Gastrocnemius medialis (tissue), 4 donors: ENCODE data around the gene CEP83. TPM values are rescaled to one million over a fixed set of nuclear protein-coding genes. Genes with fewer than 3 reads are reported as not detected.

ENCODE experiments used
- ATAC-seq, 2 donors: fragments of 150-250 bp; one replicate each; pipeline ENCODE4 v1.9.1; 2016
- DNase-seq, 2 donors: peaks; one replicate each; pipeline ENCODE4 v3.0.0-alpha.2; 2019
- H3K27ac ChIP-seq, 4 donors: fragments of 200-600 bp; sonication (generic); 1 replicate in 1 of 4; 2 replicates in 3 of 4; pipeline ENCODE4 v1.5.1; 2016 to 2018; ENCODE audit warnings: mild to moderate bottlenecking in 2 of 4, moderate library complexity in 1 of 4
- H3K27me3 ChIP-seq, 3 donors: fragments of 200-600 bp; sonication (generic) in 2 of 3; 1 replicate in 1 of 3; 2 replicates in 2 of 3; pipeline versions ENCODE4 v1.5.1 to v1.6.0; 2016 to 2019; ENCODE audit warnings: mild to moderate bottlenecking in 1 of 3, moderate library complexity in 1 of 3
- H3K36me3 ChIP-seq, 2 donors: fragments of 200-600 bp; sonication (generic) in 1 of 2; one replicate each; pipeline ENCODE4 v1.5.1; 2017 to 2018
- H3K4me1 ChIP-seq, 2 donors: fragments of 200-600 bp; sonication (generic) in 1 of 2; one replicate each; pipeline ENCODE4 v1.5.1; 2016 to 2017; ENCODE audit warnings: mild to moderate bottlenecking in 2 of 2
- H3K4me3 ChIP-seq, 4 donors: fragments of 200-600 bp; sonication (generic) in 3 of 4; 1 replicate in 1 of 4; 2 replicates in 3 of 4; pipeline ENCODE4 v1.5.1; 2016 to 2019; ENCODE audit warnings: mild to moderate bottlenecking in 2 of 4
- H3K9me3 ChIP-seq, 3 donors: fragments of 200-600 bp; sonication (generic) in 2 of 3; 1 replicate in 1 of 3; 2 replicates in 2 of 3; pipeline ENCODE4 v1.5.1; 2016 to 2019
- CTCF ChIP-seq, 5 experiments: fragments of 450-650 bp in 3 of 5; fragments of 200-600 bp in 2 of 5; sonication (generic) in 2 of 5; IDR thresholded peaks in 4 of 5; conservative IDR thresholded peaks in 1 of 5; 1 replicate in 4 of 5; 2 replicates in 1 of 5; pipeline ENCODE4 v1.5.1; 2016 to 2019; ENCODE audit warnings: antibody characterized with exemption in 5 of 5, mild to moderate bottlenecking in 3 of 5, moderate library complexity in 3 of 5
- POLR2A ChIP-seq, 2 donors: fragments of 450-650 bp; IDR thresholded peaks; one replicate each; pipeline ENCODE4 v1.6.1; 2017; ENCODE audit warnings: antibody characterized with exemption in 2 of 2, mild to moderate bottlenecking in 2 of 2, moderate library complexity in 2 of 2
- in situ Hi-C, 4 donors: fragments of 200-750 bp; cut with MboI; loops; one replicate each; pipeline versions ENCODE4 v1.15.0 to v1.8.0; 2017; ENCODE audit warnings: low sequenced_read_pairs in 4 of 4
- intact Hi-C: fragments of 100-400 bp; cut with DNase I; formaldehyde crosslinking; loops from one replicate; pipeline ENCODE4 v1.15.1; 2023; ENCODE audit warnings: low total_unique reads
- total RNA-seq, 4 donors: library from RNA; depleted of rRNA; stranded (reverse); fragments of >200 nt; gene quantifications; one replicate each; pipeline versions ENCODE4 v1.1.0 to v1.2.3, GENCODE V29; 2016

The CEP83 gene
- total RNA-seq, 4 donors from 2014 or later = 3.5 to 19.5 (median 11.2) TPM

- Histone ChIP-seq H3K36me3 (no peaks in the 10 kb centered on the region), H3K4me3 (peak overlapping the region; percentile 59 to 65 (median 62)), H3K27ac (peak overlapping the region; percentile 79 to 88 (median 80)), H3K9me3 (no peaks in the 10 kb centered on the region), H3K4me1 (peaks cover 25 to 48% of the 10 kb centered on the region in 2 donors), H3K27me3 (no peaks in the 10 kb centered on the region)
- in situ Hi-C loops = no loop called here
- no peak for DNase-seq
- intact Hi-C loops = loop anchor here (5.0 kb wide), 1 partner anchor 196 kb away; the partner anchor contains the start of gene CEP83
- TF ChIP-seq POLR2A (IDR thresholded peaks at IDR 0.05) = no peak
- no peak for TF ChIP-seq CTCF (IDR thresholded peaks at IDR 0.05 in 4 of 5, conservative IDR thresholded peaks at IDR 0.05 in 1 of 5)
- no peak for ATAC-seq
Measured at GRCh38 chr12:94261786-94262185, 197.9 kb downstream of the CEP83 start.

- TF ChIP-seq POLR2A (IDR thresholded peaks at IDR 0.05) = no peak
- Histone ChIP-seq H3K4me1 (peaks cover 28 to 43% of the 10 kb centered on the region in 2 donors), H3K27ac (peak overlapping the region; percentile 79 to 88 (median 80)), H3K9me3 (no peaks in the 10 kb centered on the region), H3K27me3 (no peaks in the 10 kb centered on the region), H3K4me3 (no peak overlapping the region), H3K36me3 (no peaks in the 10 kb centered on the region)
- DNase-seq (no peak), ATAC-seq (no peak)
- in situ Hi-C loops = no loop called here
- intact Hi-C loops = loop anchor here (5.0 kb wide), 1 partner anchor 196 kb away; the partner anchor contains the start of gene CEP83
Measured at GRCh38 chr12:94261119-94261518, 198.5 kb downstream of the CEP83 start.

GRCh38 chr12:94260717-94261116, 198.9 kb downstream of the CEP83 start:
- Histone ChIP-seq H3K4me3 (no peak overlapping the region), H3K27ac (peak overlapping the region; percentile 79 to 88 (median 80)), H3K36me3 (no peaks in the 10 kb centered on the region), H3K9me3 (no peaks in the 10 kb centered on the region), H3K4me1 (peaks cover 30 to 42% of the 10 kb centered on the region in 2 donors), H3K27me3 (no peaks in the 10 kb centered on the region)
- intact Hi-C loops = loop anchor here (5.0 kb wide), 1 partner anchor 197 kb away; the partner anchor contains the start of gene CEP83
- in situ Hi-C loops = no loop called here
- ATAC-seq (peak; percentile 79 to 86), DNase-seq (peak in 1 of 2 donors; percentile 33)
- TF ChIP-seq POLR2A (IDR thresholded peaks at IDR 0.05) (no peak), CTCF (IDR thresholded peaks at IDR 0.05 in 4 of 5, conservative IDR thresholded peaks at IDR 0.05 in 1 of 5) (no peak)

GRCh38 chr12:94260017-94260416, 199.7 kb downstream of the CEP83 start:
- intact Hi-C loops = loop anchor here (5.0 kb wide), 1 partner anchor 197 kb away; the partner anchor contains the start of gene CEP83
- no peak overlapping the region for H3K4me3 ChIP-seq
- ATAC-seq (no peak), DNase-seq (no peak)
- H3K4me1 ChIP-seq = peaks cover 36 to 40% of the 10 kb centered on the region in 2 donors
- TF ChIP-seq CTCF (IDR thresholded peaks at IDR 0.05 in 4 of 5, conservative IDR thresholded peaks at IDR 0.05 in 1 of 5) (no peak), POLR2A (IDR thresholded peaks at IDR 0.05) (no peak)
- no peaks in the 10 kb centered on the region for H3K36me3 ChIP-seq
- in situ Hi-C loops = no loop called here
- H3K9me3 ChIP-seq = no peaks in the 10 kb centered on the region
- no peaks in the 10 kb centered on the region for H3K27me3 ChIP-seq
- H3K27ac ChIP-seq = peak overlapping the region; percentile 79 to 88 (median 80)

- in situ Hi-C loops (no loop called here), intact Hi-C loops (no loop called here)
- TF ChIP-seq POLR2A (IDR thresholded peaks at IDR 0.05) (no peak), CTCF (IDR thresholded peaks at IDR 0.05 in 4 of 5, conservative IDR thresholded peaks at IDR 0.05 in 1 of 5) (no peak)
- H3K4me3 ChIP-seq = no peak overlapping the region
- H3K4me1 ChIP-seq = peaks cover 42 to 47% of the 10 kb centered on the region in 2 donors
- ATAC-seq = no peak
- H3K9me3 ChIP-seq = no peaks in the 10 kb centered on the region
- no peaks in the 10 kb centered on the region for H3K36me3 ChIP-seq
- no peak overlapping the region for H3K27ac ChIP-seq
- DNase-seq = no peak
- no peaks in the 10 kb centered on the region for H3K27me3 ChIP-seq
Measured at GRCh38 chr12:94258593-94258992, 201.1 kb downstream of the CEP83 start.

Other genes starting within 250 kb of the CEP83 start
- gene TMCC3, start 190.7 kb upstream of the CEP83 start, total RNA-seq = 10 to 100 TPM; 17.2 to 51.6 (median 39.5) TPM